Ectodermal cell (in vitro differentiated cells): ENCODE data around the gene MTHFSD.

Source experiments
- H3K27ac ChIP-seq: 2 replicates; pipeline ENCODE4 v1.7.0; 2013; ENCODE audit warnings: mild to moderate bottlenecking, low read depth, low read length; ENCODE audit not compliant: insufficient read depth, poor library complexity, severe bottlenecking
- H3K27me3 ChIP-seq: 2 replicates; pipeline ENCODE4 v1.7.0; 2013; ENCODE audit warnings: mild to moderate bottlenecking, low read length; ENCODE audit not compliant: insufficient read depth, control insufficient read depth, poor library complexity, severe bottlenecking
- H3K36me3 ChIP-seq: one replicate; pipeline ENCODE4 v1.7.0; 2013; ENCODE audit warnings: low read length; ENCODE audit not compliant: control insufficient read depth, insufficient read depth
- H3K4me1 ChIP-seq: one replicate; pipeline ENCODE4 v1.7.0; 2013; ENCODE audit warnings: low read length; ENCODE audit not compliant: control insufficient read depth, insufficient read depth
- H3K4me3 ChIP-seq: 2 replicates; pipeline ENCODE4 v1.7.0; 2013; ENCODE audit warnings: low read depth, low read length, control low read depth; ENCODE audit not compliant: insufficient read depth
- H3K9me3 ChIP-seq: 2 replicates; pipeline ENCODE4 v1.7.0; 2013; ENCODE audit warnings: mild to moderate bottlenecking, low read length, moderate library complexity; ENCODE audit not compliant: control insufficient read depth
- WGBS, 2 experiments: methylation state at CpG; one replicate each; pipeline ENCODE4 v1.1.7; 2013; ENCODE audit warnings: missing lambda C conversion rate in 2 of 2; 5-methylcytosine and 5-hydroxymethylcytosine counted together

Gene MTHFSD

GRCh38 chr16:86534779-86535615, 20.0 kb downstream of the MTHFSD start:
- 86 to 89% methylated on average over 18 of the region's 18 CpGs for WGBS, 2 experiments
- Histone ChIP-seq H3K4me3 (no peak overlapping the region), H3K9me3 (no peaks in the 10 kb centered on the region), H3K27me3 (no peaks in the 10 kb centered on the region), H3K27ac (no peak overlapping the region), H3K36me3 (peaks cover under 1% of the 10 kb centered on the region), H3K4me1 (peaks cover 9% of the 10 kb centered on the region)

- H3K9me3 ChIP-seq: no peaks in the 10 kb centered on the region
- no peak overlapping the region for H3K4me3 ChIP-seq
- H3K27me3 ChIP-seq: no peaks in the 10 kb centered on the region
- no peak overlapping the region for H3K27ac ChIP-seq
- WGBS, 2 experiments: 94 to 96% methylated on average over 8 of the region's 8 CpGs
- peaks cover 9% of the 10 kb centered on the region for H3K4me1 ChIP-seq
- H3K36me3 ChIP-seq: no peaks in the 10 kb centered on the region
Observed at GRCh38 chr16:86533767-86534351, 21.2 kb downstream of the MTHFSD start.

- H3K36me3 ChIP-seq: no peaks in the 10 kb centered on the region
- H3K9me3 ChIP-seq: no peaks in the 10 kb centered on the region
- no peak overlapping the region for H3K27ac ChIP-seq
- no peak overlapping the region for H3K4me3 ChIP-seq
- 94% methylated on average over 8 of the region's 8 CpGs for WGBS, 2 experiments
- H3K4me1 ChIP-seq: peaks cover 9% of the 10 kb centered on the region
- H3K27me3 ChIP-seq: no peaks in the 10 kb centered on the region
Observed at GRCh38 chr16:86533076-86533475, 22.0 kb downstream of the MTHFSD start.

GRCh38 chr16:86532526-86532815, 22.6 kb downstream of the MTHFSD start:
- H3K9me3 ChIP-seq: no peaks in the 10 kb centered on the region
- no peaks in the 10 kb centered on the region for H3K36me3 ChIP-seq
- H3K4me3 ChIP-seq: no peak overlapping the region
- peaks cover 9% of the 10 kb centered on the region for H3K4me1 ChIP-seq
- H3K27ac ChIP-seq: no peak overlapping the region
- whole genome bisulfite sequencing, 2 experiments: 93 to 96% methylated on average over 7 of the region's 7 CpGs
- H3K27me3 ChIP-seq: no peaks in the 10 kb centered on the region

- H3K27me3 ChIP-seq: no peaks in the 10 kb centered on the region
- H3K27ac ChIP-seq: no peak overlapping the region
- no peaks in the 10 kb centered on the region for H3K9me3 ChIP-seq
- H3K4me1 ChIP-seq: peaks cover 9% of the 10 kb centered on the region
- no peak overlapping the region for H3K4me3 ChIP-seq
- WGBS, 2 experiments: 93% methylated on average over 49 of the region's 49 CpGs
- H3K36me3 ChIP-seq: no peaks in the 10 kb centered on the region
Observed at GRCh38 chr16:86531641-86532525, 23.2 kb downstream of the MTHFSD start.

GRCh38 chr16:86531191-86531545, 23.9 kb downstream of the MTHFSD start:
- peaks cover 9% of the 10 kb centered on the region for H3K4me1 ChIP-seq
- no peak overlapping the region for H3K4me3 ChIP-seq
- WGBS, 2 experiments: 90 to 95% methylated on average over 7 of the region's 7 CpGs
- no peak overlapping the region for H3K27ac ChIP-seq
- no peaks in the 10 kb centered on the region for H3K36me3 ChIP-seq
- H3K27me3 ChIP-seq: no peaks in the 10 kb centered on the region
- H3K9me3 ChIP-seq: no peaks in the 10 kb centered on the region

- WGBS, 2 experiments: 94 to 95% methylated on average over 30 to 31 of the region's 31 CpGs
Observed at GRCh38 chr16:86530251-86531190, 24.5 kb downstream of the MTHFSD start.

GRCh38 chr16:86529160-86529559, 25.9 kb downstream of the MTHFSD start:
- H3K4me1 ChIP-seq: no peaks in the 10 kb centered on the region
- no peaks in the 10 kb centered on the region for H3K27me3 ChIP-seq
- H3K9me3 ChIP-seq: no peaks in the 10 kb centered on the region
- 82% methylated on average over 8 of the region's 8 CpGs for WGBS, 2 experiments
- H3K36me3 ChIP-seq: no peaks in the 10 kb centered on the region
- no peak overlapping the region for H3K27ac ChIP-seq
- no peak overlapping the region for H3K4me3 ChIP-seq

More at GRCh38 chr16:86530251-86531190, 24.5 kb downstream of the MTHFSD start:
- no peaks in the 10 kb centered on the region for H3K36me3 ChIP-seq
- H3K27me3 ChIP-seq: no peaks in the 10 kb centered on the region
- H3K9me3 ChIP-seq: no peaks in the 10 kb centered on the region
- H3K4me1 ChIP-seq: peaks cover 4% of the 10 kb centered on the region
- H3K4me3 ChIP-seq: no peak overlapping the region
- H3K27ac ChIP-seq: no peak overlapping the region

GRCh38 chr16:86528061-86528929, 26.7 kb downstream of the MTHFSD start:
- 93 to 94% methylated on average over 38 of the region's 38 CpGs for WGBS, 2 experiments
- Histone ChIP-seq H3K27me3 (no peaks in the 10 kb centered on the region), H3K27ac (no peak overlapping the region), H3K4me3 (no peak overlapping the region), H3K4me1 (no peaks in the 10 kb centered on the region), H3K36me3 (no peaks in the 10 kb centered on the region), H3K9me3 (no peaks in the 10 kb centered on the region)
